Endothelial cell of umbilical vein (primary cell): ENCODE data around the gene VPS29. TPM values are rescaled to one million over a fixed set of nuclear protein-coding genes. Genes with fewer than 3 reads are reported as not detected.

ENCODE experiments used
- BruUV-seq: library from RNA; stranded (reverse); fragments of 400-500 nt; replicated peaks from 2 replicates; lab custom pipeline; 2021; lab: Mats Ljungman, UMichigan
- CTCF ChIA-PET: fragments of 300-600, 350-600 bp; sonication (Branson Sonifier 250); formaldehyde crosslinking; loops from one replicate; lab custom pipeline; 2021; ENCODE audit warnings: antibody characterized with exemption, inconsistent platforms; lab: Charles Lee
- POLR2A ChIA-PET: fragments of 300-600, 350-600 bp; sonication (Branson Sonifier 250); formaldehyde crosslinking; loops from one replicate; lab custom pipeline; 2021; ENCODE audit warnings: antibody characterized with exemption, inconsistent platforms; lab: Charles Lee
- DNase-seq: peaks from one replicate; pipeline ENCODE4 v3.0.0-alpha.2; 2011; ENCODE audit warnings: low read depth, low spot score
- FAIRE-seq: peaks from 2 replicates; lab custom pipeline; 2011; peaks lifted over from hg19 to GRCh38; lab: Jason Lieb, UNC
- H2AFZ ChIP-seq: 2 replicates; pipeline ENCODE4 v1.6.0; 2012; ENCODE audit warnings: low read depth, low read length, control low read depth, inconsistent platforms
- H3K27ac ChIP-seq: 2 replicates; pipeline ENCODE4 v1.5.1; 2011; ENCODE audit warnings: low read depth, mild to moderate bottlenecking, control low read depth, low read length, moderate library complexity; ENCODE audit not compliant: insufficient read depth
- H3K27me3 ChIP-seq, 2 experiments: 2 replicates each; pipeline versions ENCODE4 v1.6.0 to v1.6.1; 2011; ENCODE audit warnings: low read length in 2 of 2, mixed read lengths in 1 of 2; ENCODE audit not compliant: control insufficient read depth in 2 of 2, insufficient read depth in 2 of 2
- H3K36me3 ChIP-seq, 2 experiments: 2 replicates in 1 of 2; 3 replicates in 1 of 2; pipeline ENCODE4 v1.5.1; 2011; ENCODE audit warnings: low read length in 2 of 2, mild to moderate bottlenecking in 1 of 2, moderate library complexity in 1 of 2; ENCODE audit not compliant: control insufficient read depth in 2 of 2, insufficient read depth in 2 of 2; ENCODE audit errors: extremely low read depth in 1 of 2
- H3K4me1 ChIP-seq: 3 replicates; pipeline ENCODE4 v1.5.1; 2011; ENCODE audit warnings: mild to moderate bottlenecking, low read length; ENCODE audit not compliant: control insufficient read depth, insufficient read depth; ENCODE audit errors: extremely low read depth
- H3K4me2 ChIP-seq: 2 replicates; pipeline ENCODE4 v1.6.1; 2011; ENCODE audit warnings: low read length, control low read depth, mixed read lengths; ENCODE audit not compliant: insufficient read depth
- H3K4me3 ChIP-seq, 3 experiments: fragments of 200-600 bp in 1 of 3; sonication (generic), shearing (Covaris generic) in 1 of 3; replicated peaks in 1 of 3; 2 replicates each; pipeline ENCODE4 v1.5.1; 2011 to 2016; ENCODE audit warnings: control low read depth in 3 of 3, low read length in 3 of 3, mild to moderate bottlenecking in 2 of 3, inconsistent platforms in 1 of 3, low read depth in 1 of 3, moderate library complexity in 1 of 3; ENCODE audit not compliant: insufficient read depth in 1 of 3
- H3K79me2 ChIP-seq: 2 replicates; pipeline ENCODE4 v1.6.0; 2012; ENCODE audit warnings: low read length, inconsistent platforms; ENCODE audit not compliant: control insufficient read depth, insufficient read depth
- H3K9ac ChIP-seq: replicated peaks from 2 replicates; pipeline ENCODE3; 2011; ENCODE audit warnings: low read length, control low read depth; ENCODE audit not compliant: insufficient read depth; ENCODE audit errors: extremely low read depth
- H3K9me1 ChIP-seq: replicated peaks from 3 replicates; pipeline ENCODE4 v1.6.0; 2011; ENCODE audit warnings: mild to moderate bottlenecking, low read length; ENCODE audit not compliant: control insufficient read depth, insufficient read depth; ENCODE audit errors: extremely low read depth
- H3K9me3 ChIP-seq: replicated peaks from 2 replicates; pipeline ENCODE4 v1.5.1; 2012; ENCODE audit warnings: low read length, inconsistent platforms; ENCODE audit not compliant: control insufficient read depth, insufficient read depth
- H4K20me1 ChIP-seq: replicated peaks from 2 replicates; pipeline ENCODE3; 2011; ENCODE audit warnings: mild to moderate bottlenecking, low read length; ENCODE audit not compliant: control insufficient read depth, insufficient read depth; ENCODE audit errors: extremely low read depth
- EZH2 ChIP-seq: IDR thresholded peaks from 2 replicates; pipeline ENCODE4 v1.6.1; 2012; ENCODE audit warnings: borderline replicate concordance, low read depth, mild to moderate bottlenecking, moderate library complexity, low read length, inconsistent platforms; ENCODE audit not compliant: severe bottlenecking
- FOS ChIP-seq: IDR thresholded peaks from 2 replicates; pipeline ENCODE4 v1.6.1; 2011; ENCODE audit warnings: mild to moderate bottlenecking, low read length, moderate library complexity, borderline replicate concordance; ENCODE audit not compliant: insufficient read depth
- GATA2 ChIP-seq: IDR thresholded peaks from 2 replicates; pipeline ENCODE4 v1.7.0; 2011; ENCODE audit warnings: low read depth, mild to moderate bottlenecking, moderate library complexity, mixed read lengths, low read length; ENCODE audit not compliant: insufficient read length, insufficient read depth
- JUN ChIP-seq: IDR thresholded peaks from 2 replicates; pipeline ENCODE4 v1.6.1; 2011; ENCODE audit warnings: borderline replicate concordance, low read depth; ENCODE audit not compliant: insufficient read length, insufficient read depth
- MAX ChIP-seq: IDR thresholded peaks from 2 replicates; pipeline ENCODE4 v1.6.1; 2011; ENCODE audit not compliant: insufficient read depth, insufficient read length
- MYC ChIP-seq: IDR thresholded peaks from one replicate; pipeline ENCODE4 v1.6.1; 2011; ENCODE audit warnings: mild to moderate bottlenecking, low read depth, low read length
- POLR2A ChIP-seq: IDR thresholded peaks from 2 replicates; pipeline ENCODE4 v1.6.1; 2012; ENCODE audit warnings: low read depth, mild to moderate bottlenecking, control low read depth, low read length
- POLR2AphosphoS5 ChIP-seq: IDR thresholded peaks from 2 replicates; pipeline ENCODE4 v1.6.1; 2012; ENCODE audit warnings: low read depth, mild to moderate bottlenecking, control low read depth, low read length, moderate library complexity; ENCODE audit not compliant: insufficient read depth
- dilution Hi-C: fragments of 300-500 bp; cut with MboI; formaldehyde crosslinking; loops from one replicate; pipeline ENCODE4 v1.15.0; 2019; ENCODE audit warnings: low sequenced_read_pairs; ENCODE audit not compliant: extremely low pct_ligation_motif_present
- intact Hi-C: fragments of 100-400 bp; cut with micrococcal nuclease; formaldehyde crosslinking; loops from one replicate; pipeline ENCODE4 v1.10.0; 2022
- polyA plus RNA-seq, 4 experiments: library from polyadenylated mRNA; depleted of rRNA in 3 of 4; stranded (reverse) in 3 of 4; unstranded in 1 of 4; fragments of >200 nt; gene quantifications; 2 replicates each; pipeline versions ENCODE4 v1.2.1 to v1.2.3, GENCODE V29; 2011 to 2012; ENCODE audit warnings: missing spikeins in 1 of 4
- total RNA-seq: library from RNA; stranded (reverse); gene quantifications from 2 replicates; pipeline ENCODE4 v1.2.3, GENCODE V29; 2021
- TF ChIP-seq, protein P1 (sequence below), 2 donors: IDR thresholded peaks; 1 replicate in 1 of 2; 2 replicates in 1 of 2; pipeline ENCODE4 v1.5.1; 2011; ENCODE audit warnings: low read length in 2 of 2, mild to moderate bottlenecking in 2 of 2, moderate library complexity in 2 of 2, control low read depth in 1 of 2, inconsistent platforms in 1 of 2, low read depth in 1 of 2; ENCODE audit not compliant: insufficient read depth in 1 of 2; ENCODE audit errors: extremely low read depth in 1 of 2

The VPS29 gene
- total and polyA plus RNA-seq, 2 donors (not counting 3 experiments of a cell fraction or from before 2014, with no cell fraction given): 138 to 155 TPM

DNA sequence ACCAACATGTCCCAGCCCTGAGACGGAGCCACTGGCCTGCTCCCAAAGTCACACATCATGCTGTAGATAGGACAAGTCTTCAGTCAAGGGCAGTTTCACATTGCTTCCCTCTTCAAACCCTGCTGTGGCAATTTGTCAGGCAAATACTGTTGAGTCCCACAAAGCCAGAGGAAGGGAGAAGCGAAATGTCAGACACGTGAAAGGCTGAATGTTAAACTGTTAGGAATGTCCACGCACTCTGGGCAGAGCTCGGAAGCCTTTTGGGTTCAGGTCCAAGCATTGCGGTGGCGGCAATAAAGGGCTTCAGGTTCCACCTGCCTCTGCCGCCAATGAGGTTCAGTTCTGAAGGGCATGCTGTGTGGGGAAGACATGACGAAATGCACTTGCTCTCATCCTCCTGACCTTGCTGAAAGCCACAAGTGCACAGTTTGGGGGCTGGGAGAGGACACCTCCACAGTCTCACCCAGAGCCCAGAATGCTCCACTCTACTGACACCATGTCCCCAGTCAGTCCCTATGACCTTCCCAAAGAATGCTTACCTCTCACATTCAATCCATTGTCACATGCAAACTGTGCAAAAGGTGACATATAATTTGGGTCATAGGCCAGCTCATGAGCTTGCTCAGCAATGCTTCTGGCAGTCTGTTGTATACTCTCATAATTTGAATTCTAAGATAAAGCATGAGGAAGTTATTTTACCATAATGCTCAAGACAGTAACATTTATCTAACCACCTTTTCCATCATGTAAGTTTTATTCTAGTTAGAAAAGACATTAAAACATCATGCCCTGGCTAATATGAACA, 35.9 kb upstream of the VPS29 start:
- no peak overlapping the region for H3K27ac ChIP-seq

More for the DNA sequence above, 35.9 kb upstream of the VPS29 start:
- peaks cover 14% of the 10 kb centered on the region for H3K79me2 ChIP-seq
- peaks cover 7 to 9% of the 10 kb centered on the region in 2 experiments for H3K36me3 ChIP-seq
- DNase-seq: no peak
- H3K27me3 ChIP-seq: no peaks in the 10 kb centered on the region
- H3K4me3 ChIP-seq: no peak overlapping the region
- H3K9me1 ChIP-seq: no peaks in the 10 kb centered on the region
- no peak for FAIRE-seq
- H4K20me1 ChIP-seq: no peaks in the 10 kb centered on the region
- TF ChIP-seq, protein P1, sequence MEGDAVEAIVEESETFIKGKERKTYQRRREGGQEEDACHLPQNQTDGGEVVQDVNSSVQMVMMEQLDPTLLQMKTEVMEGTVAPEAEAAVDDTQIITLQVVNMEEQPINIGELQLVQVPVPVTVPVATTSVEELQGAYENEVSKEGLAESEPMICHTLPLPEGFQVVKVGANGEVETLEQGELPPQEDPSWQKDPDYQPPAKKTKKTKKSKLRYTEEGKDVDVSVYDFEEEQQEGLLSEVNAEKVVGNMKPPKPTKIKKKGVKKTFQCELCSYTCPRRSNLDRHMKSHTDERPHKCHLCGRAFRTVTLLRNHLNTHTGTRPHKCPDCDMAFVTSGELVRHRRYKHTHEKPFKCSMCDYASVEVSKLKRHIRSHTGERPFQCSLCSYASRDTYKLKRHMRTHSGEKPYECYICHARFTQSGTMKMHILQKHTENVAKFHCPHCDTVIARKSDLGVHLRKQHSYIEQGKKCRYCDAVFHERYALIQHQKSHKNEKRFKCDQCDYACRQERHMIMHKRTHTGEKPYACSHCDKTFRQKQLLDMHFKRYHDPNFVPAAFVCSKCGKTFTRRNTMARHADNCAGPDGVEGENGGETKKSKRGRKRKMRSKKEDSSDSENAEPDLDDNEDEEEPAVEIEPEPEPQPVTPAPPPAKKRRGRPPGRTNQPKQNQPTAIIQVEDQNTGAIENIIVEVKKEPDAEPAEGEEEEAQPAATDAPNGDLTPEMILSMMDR (IDR thresholded peaks at IDR 0.05; ENCODE audit: extremely low read depth in 1 of 2, insufficient read depth in 1 of 2, low read depth in 1 of 2, low read length in 2 of 2): no peak
- TF ChIP-seq POLR2A: no peak
- TF ChIP-seq JUN: no peak
- TF ChIP-seq POLR2AphosphoS5: no peak
- no peak for TF ChIP-seq MYC
- no peak for TF ChIP-seq GATA2
- no peak for TF ChIP-seq FOS
- TF ChIP-seq EZH2: no peak
- no peak for TF ChIP-seq MAX
- dilution Hi-C loops: no loop called here
- BruUV-seq: no TSS peak
- H3K4me1 ChIP-seq: peaks cover 17% of the 10 kb centered on the region
- no peak overlapping the region for H3K4me2 ChIP-seq
- CTCF ChIA-PET: interaction anchor here (0.9 to 1.1 kb wide), 2 partner anchors 62 kb away, joined by 3 read pairs; no protein-coding TSS in a partner anchor
- no peaks in the 10 kb centered on the region for H3K9me3 ChIP-seq
- POLR2A ChIA-PET: no interaction called here
- H3K9ac ChIP-seq: no peak overlapping the region
- no peak overlapping the region for H2AFZ ChIP-seq
- intact Hi-C loops: no loop called here
